Measurements from ENCODE around the gene ABCG1.

ABCG1 gene

DNA sequence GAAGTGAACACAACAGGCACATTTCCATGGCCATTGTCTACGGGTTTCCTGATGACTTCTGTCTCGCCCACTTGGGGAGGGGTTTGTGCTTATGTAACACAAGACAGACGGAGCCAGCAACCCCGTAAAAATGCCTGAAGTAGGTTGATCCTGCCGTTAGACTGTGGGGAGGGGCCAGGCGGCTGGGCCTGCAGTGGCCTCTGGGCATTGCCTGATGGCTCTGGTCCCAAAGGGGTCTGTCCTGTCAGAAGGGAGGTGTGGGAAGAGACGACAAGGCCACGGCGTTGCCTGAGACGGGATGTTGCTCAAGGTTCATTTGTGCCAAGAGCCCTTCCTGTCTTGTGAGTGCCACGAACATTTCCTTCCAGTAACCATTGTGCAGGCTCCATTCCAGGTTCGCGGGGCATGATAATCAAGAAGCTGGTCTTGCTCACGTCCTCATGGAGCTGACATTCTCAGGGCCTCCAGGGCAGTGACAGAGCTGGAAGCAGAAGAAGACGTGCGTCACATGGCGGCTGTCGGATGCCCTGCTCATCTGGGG lies 44.7 kb downstream of the ABCG1 start:
- no peak overlapping the region for H3K27ac Mint-ChIP-seq
- peaks cover 8 to 10% of the 10 kb centered on the region in 2 donors for H3K36me3 Mint-ChIP-seq
- ATAC-seq (replicated peaks): no peak
- no peak overlapping the region for H3K4me3 Mint-ChIP-seq
- H3K4me1 Mint-ChIP-seq: peaks cover 24 to 34% of the 10 kb centered on the region in 2 donors
- H3K9me3 Mint-ChIP-seq: no peaks in the 10 kb centered on the region
- DNase-seq: no peak
- peaks cover 6 to 8% of the 10 kb centered on the region in 2 donors for H3K27me3 Mint-ChIP-seq

DNA sequence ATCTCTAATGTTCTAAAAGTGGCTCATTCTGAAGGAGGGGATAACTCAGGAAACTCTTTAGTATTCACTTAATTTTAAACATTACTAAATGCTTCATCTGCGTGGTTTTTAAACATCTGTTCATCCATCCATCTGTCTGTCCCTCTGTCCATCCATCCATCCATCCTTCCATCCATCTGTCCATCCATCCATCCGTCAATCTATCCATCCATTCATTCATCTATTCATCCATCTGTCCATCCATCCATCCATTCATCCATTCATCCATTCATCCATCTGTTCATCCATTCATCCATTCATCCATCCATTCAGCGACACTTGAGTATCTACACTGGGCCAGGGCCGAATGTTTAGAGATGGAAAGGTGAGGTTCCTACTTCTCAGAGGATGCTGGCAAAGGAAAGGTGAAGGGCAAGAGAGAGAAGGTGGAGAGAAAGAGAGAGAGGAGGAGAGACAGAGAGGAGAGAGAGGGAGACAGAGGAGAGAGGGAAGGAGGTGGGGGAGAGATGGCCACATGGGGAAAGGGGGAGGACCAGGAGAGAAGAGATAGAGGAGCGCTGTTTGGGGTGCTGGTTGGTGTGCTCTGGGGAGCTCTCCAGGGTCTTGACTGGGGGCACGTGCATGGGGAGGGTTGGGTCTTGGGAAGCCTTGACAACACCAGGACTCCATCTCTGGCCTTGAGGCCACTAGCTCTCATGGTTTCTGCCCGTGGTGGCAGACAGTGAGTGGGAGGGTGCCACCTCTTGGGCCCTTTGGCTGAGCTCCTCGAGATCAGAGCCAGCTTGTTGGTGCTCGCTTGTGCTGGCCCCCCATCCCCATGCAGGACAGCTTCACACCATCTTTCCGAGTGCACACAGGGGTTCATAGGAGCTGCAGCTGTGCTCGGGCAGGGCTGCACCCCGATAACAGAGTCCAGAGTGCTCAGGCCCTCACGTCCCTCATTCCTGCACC lies 45.6 kb downstream of the ABCG1 start:
- Mint-ChIP-seq H3K27ac (no peak overlapping the region), H3K9me3 (no peaks in the 10 kb centered on the region)

DNA sequence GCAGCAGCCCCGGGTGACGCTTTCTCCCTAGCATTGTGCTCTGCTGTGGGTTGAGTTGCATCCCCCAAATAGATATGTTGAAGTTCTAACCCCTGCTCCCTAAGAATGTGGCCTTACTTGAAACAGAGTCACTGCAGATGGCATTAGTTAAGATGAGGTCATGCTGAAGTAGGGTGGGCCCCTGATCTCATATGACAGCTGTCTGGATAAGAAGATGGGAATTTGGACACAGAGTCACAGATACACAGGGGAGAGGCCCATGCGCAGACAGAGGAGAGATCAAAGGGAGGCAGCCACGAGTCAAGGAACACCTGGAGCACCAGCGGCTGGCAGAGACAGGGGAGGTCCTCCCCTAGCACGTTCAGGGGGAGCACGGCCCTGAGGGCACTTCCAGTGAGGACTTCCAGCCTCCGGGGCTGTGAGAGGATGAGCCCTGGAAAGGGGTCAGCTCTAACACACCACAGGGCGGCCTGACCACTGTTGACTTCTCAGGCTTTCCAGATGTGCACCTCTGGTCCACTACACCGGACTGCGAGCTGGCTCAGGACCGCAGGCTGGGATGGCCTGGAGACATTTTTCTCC lies 46.4 kb downstream of the ABCG1 start:
- H3K27ac Mint-ChIP-seq: no peak overlapping the region
- no peak for DNase-seq
- H3K9me3 Mint-ChIP-seq: no peaks in the 10 kb centered on the region
- ATAC-seq (replicated peaks): no peak
- peaks cover 6 to 7% of the 10 kb centered on the region in 2 donors for H3K27me3 Mint-ChIP-seq
- H3K4me3 Mint-ChIP-seq: no peak overlapping the region
- peaks cover 29 to 39% of the 10 kb centered on the region in 2 donors for H3K4me1 Mint-ChIP-seq
- peaks cover 8 to 10% of the 10 kb centered on the region in 2 donors for H3K36me3 Mint-ChIP-seq

More for the DNA sequence above, 45.6 kb downstream of the ABCG1 start:
- Mint-ChIP-seq H3K27me3 (peaks cover 6 to 7% of the 10 kb centered on the region in 2 donors), H3K4me1 (peaks cover 28 to 35% of the 10 kb centered on the region in 2 donors), H3K4me3 (no peak overlapping the region), H3K36me3 (peaks cover 8 to 10% of the 10 kb centered on the region in 2 donors)
- ATAC-seq (replicated peaks) (no peak), DNase-seq (no peak)

DNA sequence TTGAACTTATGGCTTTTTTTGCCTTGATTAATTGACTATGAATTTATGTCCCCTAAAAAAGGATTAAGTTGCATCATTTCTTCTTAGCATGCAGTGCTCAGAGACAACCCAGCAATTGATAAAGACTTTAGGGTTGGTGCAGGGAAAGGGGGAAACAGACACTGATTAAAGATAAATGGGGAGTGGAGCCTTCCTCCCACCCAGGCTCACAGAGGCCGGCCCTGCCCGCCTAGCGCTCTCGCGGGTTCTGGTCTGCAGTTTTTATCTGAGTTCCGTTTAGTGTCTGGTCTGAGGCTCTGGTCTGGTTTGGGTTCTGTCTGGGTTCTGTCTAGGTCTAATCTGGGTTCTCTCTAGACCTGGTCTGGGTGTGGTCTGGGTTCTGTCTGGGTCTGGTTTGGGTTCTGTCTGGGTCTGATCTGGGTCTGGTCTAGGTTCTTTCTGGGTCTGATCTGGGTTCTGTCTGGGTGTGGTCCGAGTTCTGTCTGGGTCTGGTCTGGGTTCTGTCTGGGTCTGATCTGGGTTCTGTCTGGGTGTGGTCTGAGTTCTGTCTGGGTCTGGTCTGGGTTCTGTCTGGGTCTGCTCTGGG lies 48.1 kb downstream of the ABCG1 start:
- H3K27ac Mint-ChIP-seq: peak overlapping the region; percentile 53
- peaks cover 6 to 7% of the 10 kb centered on the region in 2 donors for H3K27me3 Mint-ChIP-seq
- H3K4me3 Mint-ChIP-seq: peak overlapping the region in 1 of 2 donors; percentile 17
- ATAC-seq (replicated peaks) (no peak), DNase-seq (no peak)
- H3K36me3 Mint-ChIP-seq: peaks cover 12 to 16% of the 10 kb centered on the region in 2 donors
- H3K4me1 Mint-ChIP-seq: peaks cover 29 to 39% of the 10 kb centered on the region in 2 donors
- H3K9me3 Mint-ChIP-seq: no peaks in the 10 kb centered on the region

- H3K9me3 Mint-ChIP-seq: no peaks in the 10 kb centered on the region
- H3K4me3 Mint-ChIP-seq: peak overlapping the region in 1 of 2 donors; percentile 39
- ATAC-seq (replicated peaks) (peak; percentile 38 to 47), DNase-seq (no peak)
- H3K4me1 Mint-ChIP-seq: peaks cover 28 to 34% of the 10 kb centered on the region in 2 donors
- H3K27ac Mint-ChIP-seq: peak overlapping the region; percentile 48
- H3K36me3 Mint-ChIP-seq: peaks cover 15 to 18% of the 10 kb centered on the region in 2 donors
- H3K27me3 Mint-ChIP-seq: peaks cover 6 to 7% of the 10 kb centered on the region in 2 donors
Observed at GRCh38 chr21:42269386-42269785, 50.4 kb downstream of the ABCG1 start.

- H3K4me1 Mint-ChIP-seq: peaks cover 28 to 34% of the 10 kb centered on the region in 2 donors
- H3K9me3 Mint-ChIP-seq: no peaks in the 10 kb centered on the region
- no peak overlapping the region for H3K4me3 Mint-ChIP-seq
- DNase-seq (no peak), ATAC-seq (replicated peaks) (no peak)
- H3K27me3 Mint-ChIP-seq: peaks cover 6 to 7% of the 10 kb centered on the region in 2 donors
- H3K27ac Mint-ChIP-seq: no peak overlapping the region
- peaks cover 19 to 24% of the 10 kb centered on the region in 2 donors for H3K36me3 Mint-ChIP-seq
Observed at GRCh38 chr21:42271065-42271464, 52.1 kb downstream of the ABCG1 start.

- Mint-ChIP-seq H3K27ac (no peak overlapping the region), H3K27me3 (peaks cover under 1% of the 10 kb centered on the region in 2 donors)
Observed at GRCh38 chr21:42272109-42272962, 53.4 kb downstream of the ABCG1 start.

DNA sequence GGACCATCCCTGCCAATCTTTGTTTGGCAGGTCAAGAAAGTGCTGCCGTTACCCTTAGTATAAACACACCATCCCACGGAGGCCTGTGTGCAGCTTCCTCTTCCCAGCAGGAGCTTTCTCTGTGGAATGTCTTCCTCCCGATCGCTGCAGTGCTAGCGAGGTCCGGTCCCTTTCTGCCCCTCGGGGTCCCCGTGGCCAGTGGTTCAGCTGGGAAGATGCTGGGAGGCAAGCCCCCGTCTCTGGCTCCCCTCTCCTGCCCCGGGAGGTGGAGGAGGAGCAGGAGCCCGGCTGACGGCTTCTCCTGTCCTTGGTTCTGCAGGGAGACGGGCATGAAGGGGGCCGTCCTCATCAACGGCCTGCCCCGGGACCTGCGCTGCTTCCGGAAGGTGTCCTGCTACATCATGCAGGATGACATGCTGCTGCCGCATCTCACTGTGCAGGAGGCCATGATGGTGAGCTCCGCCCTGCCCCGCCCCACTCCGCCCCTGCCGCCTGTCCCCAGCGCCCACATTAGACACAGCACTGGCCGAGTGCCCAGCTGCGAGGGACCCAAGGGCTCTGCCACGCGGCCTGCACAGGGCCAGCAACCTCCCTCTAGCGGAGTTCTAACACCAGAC lies 54.2 kb downstream of the ABCG1 start:
- no peak for DNase-seq
- no peaks in the 10 kb centered on the region for H3K27me3 Mint-ChIP-seq
- no peak overlapping the region for H3K27ac Mint-ChIP-seq
- H3K9me3 Mint-ChIP-seq: no peaks in the 10 kb centered on the region
- H3K36me3 Mint-ChIP-seq: peaks cover 15 to 27% of the 10 kb centered on the region in 2 donors
- no peak overlapping the region for H3K4me3 Mint-ChIP-seq
- no peak for ATAC-seq (replicated peaks)
- peaks cover 13 to 19% of the 10 kb centered on the region in 2 donors for H3K4me1 Mint-ChIP-seq

More at GRCh38 chr21:42272109-42272962, 53.4 kb downstream of the ABCG1 start:
- H3K4me1 Mint-ChIP-seq: peaks cover 20 to 27% of the 10 kb centered on the region in 2 donors
- H3K4me3 Mint-ChIP-seq: no peak overlapping the region
- no peak for DNase-seq
- no peak for ATAC-seq (replicated peaks)
- no peaks in the 10 kb centered on the region for H3K9me3 Mint-ChIP-seq
- H3K36me3 Mint-ChIP-seq: peaks cover 15 to 26% of the 10 kb centered on the region in 2 donors

- no peak overlapping the region for H3K27ac Mint-ChIP-seq
- no peaks in the 10 kb centered on the region for H3K9me3 Mint-ChIP-seq
- peaks cover 16 to 30% of the 10 kb centered on the region in 2 donors for H3K36me3 Mint-ChIP-seq
- no peaks in the 10 kb centered on the region for H3K4me1 Mint-ChIP-seq
- ATAC-seq (replicated peaks) (no peak), DNase-seq (no peak)
- no peaks in the 10 kb centered on the region for H3K27me3 Mint-ChIP-seq
- no peak overlapping the region for H3K4me3 Mint-ChIP-seq
Observed at GRCh38 chr21:42276076-42276475, 57.1 kb downstream of the ABCG1 start.

- Mint-ChIP-seq H3K4me1 (no peaks in the 10 kb centered on the region), H3K27me3 (no peaks in the 10 kb centered on the region), H3K36me3 (peaks cover 15 to 27% of the 10 kb centered on the region in 2 donors), H3K27ac (no peak overlapping the region), H3K4me3 (no peak overlapping the region), H3K9me3 (no peaks in the 10 kb centered on the region)
- DNase-seq: no peak
- no peak for ATAC-seq (replicated peaks)
Observed at GRCh38 chr21:42276526-42277154, 57.7 kb downstream of the ABCG1 start.

GRCh38 chr21:42277593-42277992 lies 58.7 kb downstream of the ABCG1 start:
- no peaks in the 10 kb centered on the region for H3K27me3 Mint-ChIP-seq
- no peak for DNase-seq
- H3K27ac Mint-ChIP-seq: no peak overlapping the region
- peaks cover 16 to 31% of the 10 kb centered on the region in 2 donors for H3K36me3 Mint-ChIP-seq
- no peak overlapping the region for H3K4me3 Mint-ChIP-seq
- ATAC-seq (replicated peaks): no peak
- H3K9me3 Mint-ChIP-seq: no peaks in the 10 kb centered on the region
- no peaks in the 10 kb centered on the region for H3K4me1 Mint-ChIP-seq

- ATAC-seq (replicated peaks) (no peak), DNase-seq (no peak)
- H3K27me3 Mint-ChIP-seq: no peaks in the 10 kb centered on the region
- H3K27ac Mint-ChIP-seq: no peak overlapping the region
- H3K9me3 Mint-ChIP-seq: no peaks in the 10 kb centered on the region
- H3K36me3 Mint-ChIP-seq: peaks cover 23 to 37% of the 10 kb centered on the region in 2 donors
- H3K4me1 Mint-ChIP-seq: peaks cover 0 to 5% of the 10 kb centered on the region in 2 donors
- H3K4me3 Mint-ChIP-seq: no peak overlapping the region
Observed at GRCh38 chr21:42278451-42279149, 59.7 kb downstream of the ABCG1 start.
